CD4-positive, alpha-beta memory T cell (primary cell): ENCODE data around the gene C1orf21. TPM values are rescaled to one million over a fixed set of nuclear protein-coding genes. Genes with fewer than 3 reads are reported as not detected.

Experiments used
- CTCF ChIA-PET: fragments of 350-600 bp; sonication (Branson Sonifier 250); formaldehyde crosslinking; loops from one replicate; lab custom pipeline; 2021; ENCODE audit warnings: inconsistent platforms; ENCODE audit not compliant: partially characterized antibody; lab: Charles Lee
- POLR2A ChIA-PET: fragments of 350-600 bp; sonication (Branson Sonifier 250); formaldehyde crosslinking; loops from one replicate; lab custom pipeline; 2021; ENCODE audit not compliant: partially characterized antibody; lab: Charles Lee
- DNase-seq, 5 donors: peaks; one replicate each; pipeline versions ENCODE4 v3.0.0 to v3.0.0-alpha.2; 2020 to 2022; ENCODE audit warnings: mixed read lengths in 1 of 5
- H3K27ac ChIP-seq: one replicate; pipeline ENCODE4 v1.7.0; 2013; ENCODE audit warnings: low read depth, low read length
- H3K27me3 ChIP-seq: 2 replicates; pipeline ENCODE4 v1.7.0; 2013; ENCODE audit warnings: mild to moderate bottlenecking, low read length, moderate library complexity; ENCODE audit not compliant: insufficient read depth
- H3K36me3 ChIP-seq: 2 replicates; pipeline ENCODE4 v1.7.0; 2013; ENCODE audit warnings: mild to moderate bottlenecking, low read length, moderate library complexity; ENCODE audit not compliant: insufficient read depth
- H3K4me1 ChIP-seq: 2 replicates; pipeline ENCODE4 v1.7.0; 2013; ENCODE audit warnings: mild to moderate bottlenecking, low read length, moderate library complexity; ENCODE audit not compliant: insufficient read depth
- H3K4me3 ChIP-seq, 2 donors: one replicate each; pipeline ENCODE4 v1.7.0; 2013; ENCODE audit warnings: low read length in 2 of 2, mild to moderate bottlenecking in 1 of 2
- H3K9me3 ChIP-seq, 2 donors: one replicate each; pipeline ENCODE4 v1.7.0; 2013; ENCODE audit warnings: low read length in 2 of 2, control low read depth in 1 of 2; ENCODE audit not compliant: control insufficient read depth in 1 of 2
- H3K27ac Mint-ChIP-seq, 7 donors: one replicate each; pipeline ENCODE4 v1.8.0; 2020 to 2021; ENCODE audit warnings: mixed read lengths in 7 of 7, mild to moderate bottlenecking in 6 of 7, inconsistent platforms in 3 of 7, moderate library complexity in 3 of 7
- H3K27me3 Mint-ChIP-seq, 2 donors: one replicate each; pipeline ENCODE4 v1.8.0; 2020 to 2021; ENCODE audit warnings: mixed read lengths in 2 of 2
- H3K36me3 Mint-ChIP-seq, 2 donors: one replicate each; pipeline ENCODE4 v1.8.0; 2020 to 2021; ENCODE audit warnings: mixed read lengths in 2 of 2, inconsistent platforms in 1 of 2, mild to moderate bottlenecking in 1 of 2
- H3K4me1 Mint-ChIP-seq, 4 donors: one replicate each; pipeline ENCODE4 v1.8.0; 2020 to 2021; ENCODE audit warnings: mixed read lengths in 4 of 4, mild to moderate bottlenecking in 1 of 4
- H3K4me3 Mint-ChIP-seq, 8 donors: one replicate each; pipeline ENCODE4 v1.8.0; 2020 to 2021; ENCODE audit warnings: mixed read lengths in 8 of 8, mild to moderate bottlenecking in 7 of 8, moderate library complexity in 6 of 8, inconsistent platforms in 3 of 8
- H3K9me3 Mint-ChIP-seq, 8 donors: one replicate each; pipeline ENCODE4 v1.8.0; 2020 to 2021; ENCODE audit warnings: mixed read lengths in 8 of 8, mild to moderate bottlenecking in 5 of 8, inconsistent platforms in 3 of 8, moderate library complexity in 1 of 8
- intact Hi-C: fragments of 100-400 bp; cut with micrococcal nuclease; formaldehyde crosslinking; loops from one replicate; pipeline ENCODE4 v1.15.1; 2023
- polyA plus RNA-seq, 2 donors: library from polyadenylated mRNA; unstranded; fragments of 300-500 nt; fragmentation: Illumina TruSeq; gene quantifications; one replicate each; pipeline ENCODE4 v1.2.3, GENCODE V29; 2021
- total RNA-seq, 2 experiments: library from RNA; stranded (reverse); gene quantifications; one replicate each; pipeline ENCODE4 v1.2.3, GENCODE V29; 2021

C1orf21 gene
- total and polyA plus RNA-seq, 4 experiments from 2014 or later = 0.20 to 0.80 (median 0.55) TPM

DNA sequence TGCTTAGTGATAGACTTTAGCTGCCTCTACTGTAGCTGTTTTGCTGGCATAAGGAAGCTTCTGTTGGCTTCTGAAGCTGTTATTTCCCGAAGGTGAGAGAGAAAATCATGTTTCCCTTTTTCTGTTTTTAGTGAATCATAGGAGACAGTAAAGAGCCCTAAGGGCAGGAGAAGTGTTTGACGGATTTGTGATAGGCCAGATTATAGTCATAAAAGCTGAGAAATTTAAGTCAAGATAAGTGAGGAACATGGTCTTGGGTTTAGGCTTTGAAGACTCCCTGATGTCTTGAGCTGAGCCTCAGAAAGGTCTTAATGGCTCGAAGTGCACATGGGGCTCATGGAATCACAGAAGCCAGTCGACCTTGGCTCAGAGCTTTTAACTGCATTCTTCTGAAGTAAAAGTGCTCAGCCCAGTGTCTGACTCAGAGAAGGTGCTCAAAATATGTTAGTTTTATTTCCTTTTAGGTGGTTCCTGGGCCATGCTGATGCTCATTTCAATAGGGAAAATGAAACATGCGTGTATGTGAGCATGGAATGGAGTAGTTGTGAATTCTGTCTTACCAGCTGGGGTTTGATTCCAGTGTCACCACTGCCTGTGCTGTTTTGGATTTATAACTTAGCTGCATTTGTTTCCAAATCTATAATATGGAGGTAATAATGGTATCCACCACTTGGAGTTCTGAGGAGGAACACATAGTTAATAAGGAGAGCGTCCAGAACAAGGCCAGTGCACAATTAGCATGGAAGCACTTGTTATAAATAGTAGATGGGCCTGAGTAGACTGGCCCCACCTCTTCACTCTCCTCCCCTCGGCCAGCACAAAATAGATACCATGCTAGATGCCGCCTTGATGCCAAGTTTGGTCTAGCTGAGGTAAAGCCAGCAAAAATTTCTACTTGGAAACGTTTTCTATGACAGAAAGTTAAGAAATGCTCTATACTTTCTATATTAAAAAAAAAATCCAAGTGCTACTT, 99.2 kb downstream of the C1orf21 start:
- H3K27me3 Mint-ChIP-seq = peaks cover 2 to 3% of the 10 kb centered on the region in 2 donors
- no peaks in the 10 kb centered on the region for H3K36me3 Mint-ChIP-seq
- no peak overlapping the region for H3K4me3 Mint-ChIP-seq
- Histone ChIP-seq H3K27ac (no peak overlapping the region), H3K27me3 (no peaks in the 10 kb centered on the region), H3K4me1 (no peaks in the 10 kb centered on the region), H3K4me3 (no peak overlapping the region), H3K9me3 (no peaks in the 10 kb centered on the region), H3K36me3 (no peaks in the 10 kb centered on the region)
- peaks cover 0 to 3% (median 0%) of the 10 kb centered on the region in 4 donors for H3K4me1 Mint-ChIP-seq
- H3K27ac Mint-ChIP-seq = peak overlapping the region in 1 of 7 donors; percentile 38
- ChIA-PET POLR2A (no interaction called here), CTCF (interaction anchor here (0.8 kb wide), 1 partner anchor 9 kb away, joined by 3 read pairs; no protein-coding TSS in a partner anchor)
- intact Hi-C loops = no loop called here
- H3K9me3 Mint-ChIP-seq = peaks cover 0 to 3% (median 0%) of the 10 kb centered on the region in 8 donors
- no peak for DNase-seq

DNA sequence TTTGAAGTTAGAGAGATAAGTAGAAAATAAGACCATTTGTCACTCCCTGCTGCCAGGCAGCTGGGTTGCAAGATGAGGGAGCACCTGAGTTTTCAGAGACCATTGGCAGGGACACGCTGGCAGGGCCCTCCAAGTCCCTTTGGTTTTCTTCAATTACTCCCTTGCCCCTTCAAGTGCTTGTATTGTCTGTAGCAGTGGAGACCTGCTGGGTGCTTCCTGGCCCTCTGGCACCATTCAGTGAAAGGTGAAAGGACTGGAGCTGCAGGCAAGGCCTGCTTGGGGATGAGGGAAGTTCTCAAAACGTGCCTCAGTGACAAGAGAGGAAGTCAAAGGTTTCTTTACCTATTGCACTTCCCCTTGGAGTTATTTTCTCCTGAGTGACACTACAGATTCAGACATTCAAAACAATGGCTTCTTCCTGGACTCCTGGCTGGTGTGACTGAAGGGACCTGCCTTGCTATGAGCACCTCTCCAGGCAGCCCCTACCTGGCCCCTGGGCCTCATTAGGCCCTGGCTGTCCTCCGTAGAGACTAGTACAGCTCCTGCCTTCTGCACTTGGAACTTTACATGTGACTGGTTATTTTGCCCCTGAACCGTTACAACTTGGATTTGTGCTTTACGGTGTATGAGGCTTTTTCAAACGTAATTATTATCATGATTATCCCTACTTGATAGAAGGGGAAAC, 100.1 kb downstream of the C1orf21 start:
- Histone ChIP-seq H3K36me3 (no peaks in the 10 kb centered on the region), H3K27ac (no peak overlapping the region), H3K4me1 (no peaks in the 10 kb centered on the region), H3K9me3 (no peaks in the 10 kb centered on the region), H3K27me3 (no peaks in the 10 kb centered on the region), H3K4me3 (no peak overlapping the region)
- peaks cover 0 to 5% (median 3%) of the 10 kb centered on the region in 4 donors for H3K4me1 Mint-ChIP-seq
- H3K27me3 Mint-ChIP-seq = peaks cover 0 to 3% of the 10 kb centered on the region in 2 donors
- ChIA-PET POLR2A (no interaction called here), CTCF (no interaction called here)
- intact Hi-C loops = no loop called here
- no peaks in the 10 kb centered on the region for H3K9me3 Mint-ChIP-seq
- H3K27ac Mint-ChIP-seq = no peak overlapping the region
- DNase-seq = no peak
- H3K4me3 Mint-ChIP-seq = no peak overlapping the region
- H3K36me3 Mint-ChIP-seq = no peaks in the 10 kb centered on the region

DNA sequence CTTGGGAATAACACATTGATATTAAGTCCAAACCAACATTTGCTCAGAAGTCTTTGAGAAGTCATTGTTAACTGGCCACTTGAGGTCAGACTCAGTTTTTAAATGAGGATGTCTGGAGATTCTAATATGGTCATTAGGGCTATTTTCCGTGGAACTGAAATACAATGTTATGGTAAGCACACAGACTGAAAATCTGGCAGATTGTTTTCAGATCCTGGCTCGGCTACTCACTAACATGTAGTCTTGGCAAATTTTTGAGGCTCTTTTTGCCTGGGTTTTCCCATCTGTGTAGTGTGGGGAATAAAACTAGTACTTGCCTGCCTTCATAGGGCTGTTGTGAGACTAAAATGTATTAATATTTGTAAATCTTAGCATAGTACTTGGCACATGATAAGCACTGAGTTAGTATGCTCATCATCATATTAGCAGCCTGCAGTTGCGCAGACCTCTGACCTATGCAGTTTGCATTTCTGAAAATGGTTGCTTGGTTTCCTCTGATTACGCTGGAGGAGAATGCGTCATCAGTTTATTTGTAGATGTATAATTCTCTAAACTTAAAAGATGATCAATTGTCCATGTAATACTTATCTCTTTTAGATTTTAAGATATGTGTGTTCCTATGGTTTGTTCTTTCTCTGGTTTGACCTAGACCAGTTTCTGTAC, 100.8 kb downstream of the C1orf21 start:
- Mint-ChIP-seq H3K27me3 (peaks cover 0 to 3% of the 10 kb centered on the region in 2 donors), H3K4me3 (no peak overlapping the region), H3K4me1 (peaks cover 6 to 13% (median 9%) of the 10 kb centered on the region in 4 donors), H3K27ac (no peak overlapping the region), H3K9me3 (no peaks in the 10 kb centered on the region), H3K36me3 (no peaks in the 10 kb centered on the region)
- ChIA-PET POLR2A (no interaction called here), CTCF (no interaction called here)
- intact Hi-C loops = no loop called here
- no peak for DNase-seq
- H3K9me3 ChIP-seq = no peaks in the 10 kb centered on the region
- H3K36me3 ChIP-seq = no peaks in the 10 kb centered on the region
- no peaks in the 10 kb centered on the region for H3K27me3 ChIP-seq
- H3K4me1 ChIP-seq = no peaks in the 10 kb centered on the region
- H3K27ac ChIP-seq = no peak overlapping the region
- H3K4me3 ChIP-seq = no peak overlapping the region

DNA sequence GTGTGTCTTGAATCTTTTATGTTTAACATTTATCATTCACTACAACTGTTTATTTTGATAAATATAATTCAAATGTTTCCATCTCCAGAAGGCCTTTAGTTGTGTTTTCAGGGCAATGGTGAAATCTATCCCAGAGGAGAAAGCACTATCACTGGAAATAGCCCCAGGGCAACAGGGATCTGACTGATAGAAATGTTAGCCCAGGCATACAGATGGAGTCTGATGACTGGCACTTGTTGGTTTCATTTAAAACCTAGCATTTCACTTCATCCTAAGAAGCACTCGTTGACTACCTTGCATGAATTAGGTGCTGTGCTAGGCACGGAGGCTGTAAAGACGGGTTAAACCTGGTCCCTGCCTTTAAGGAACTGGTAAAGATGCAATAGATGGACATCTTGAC, 103.1 kb downstream of the C1orf21 start:
- ChIA-PET CTCF (no interaction called here), POLR2A (no interaction called here)
- Histone ChIP-seq H3K4me3 (no peak overlapping the region), H3K27me3 (no peaks in the 10 kb centered on the region), H3K27ac (no peak overlapping the region), H3K9me3 (no peaks in the 10 kb centered on the region), H3K36me3 (no peaks in the 10 kb centered on the region), H3K4me1 (no peaks in the 10 kb centered on the region)
- Mint-ChIP-seq H3K4me3 (no peak overlapping the region), H3K4me1 (peaks cover 7 to 14% (median 9%) of the 10 kb centered on the region in 4 donors), H3K27me3 (peaks cover 0 to 3% of the 10 kb centered on the region in 2 donors), H3K9me3 (no peaks in the 10 kb centered on the region), H3K27ac (no peak overlapping the region), H3K36me3 (no peaks in the 10 kb centered on the region)
- no peak for DNase-seq
- intact Hi-C loops = no loop called here

DNA sequence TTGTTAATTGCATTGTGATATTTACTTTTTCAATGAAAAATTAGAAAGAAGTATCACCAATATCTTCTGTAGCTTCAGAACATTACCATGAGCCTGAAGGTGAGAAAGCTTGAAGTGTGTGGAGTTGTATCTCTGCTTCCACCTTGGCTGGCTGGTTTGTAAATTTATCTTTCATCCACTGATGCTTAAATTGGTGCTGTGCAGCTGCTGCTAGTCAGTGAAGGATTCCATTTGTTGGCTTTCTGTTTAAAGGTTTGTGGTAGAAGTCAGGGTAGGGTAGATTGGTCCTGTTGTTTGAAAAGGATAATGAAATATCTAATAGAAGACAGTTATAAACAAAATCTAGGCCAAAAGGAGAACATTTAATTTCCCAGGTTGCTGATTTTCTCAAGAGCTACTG, 105.7 kb downstream of the C1orf21 start:
- DNase-seq = no peak
- no peaks in the 10 kb centered on the region for H3K9me3 ChIP-seq
- ChIA-PET CTCF (no interaction called here), POLR2A (no interaction called here)
- intact Hi-C loops = no loop called here
- H3K27ac Mint-ChIP-seq = peak overlapping the region in 2 of 7 donors; percentile 45 to 72
- peak overlapping the region in 2 of 8 donors; percentile 63 to 77 for H3K4me3 Mint-ChIP-seq
- H3K4me1 ChIP-seq = no peaks in the 10 kb centered on the region
- no peak overlapping the region for H3K4me3 ChIP-seq
- no peaks in the 10 kb centered on the region for H3K36me3 Mint-ChIP-seq
- H3K27me3 ChIP-seq = no peaks in the 10 kb centered on the region
- peaks cover 7 to 14% (median 9%) of the 10 kb centered on the region in 4 donors for H3K4me1 Mint-ChIP-seq
- H3K27ac ChIP-seq = no peak overlapping the region
- peaks cover 0 to 3% of the 10 kb centered on the region in 2 donors for H3K27me3 Mint-ChIP-seq
- no peaks in the 10 kb centered on the region for H3K36me3 ChIP-seq
- no peaks in the 10 kb centered on the region for H3K9me3 Mint-ChIP-seq

DNA sequence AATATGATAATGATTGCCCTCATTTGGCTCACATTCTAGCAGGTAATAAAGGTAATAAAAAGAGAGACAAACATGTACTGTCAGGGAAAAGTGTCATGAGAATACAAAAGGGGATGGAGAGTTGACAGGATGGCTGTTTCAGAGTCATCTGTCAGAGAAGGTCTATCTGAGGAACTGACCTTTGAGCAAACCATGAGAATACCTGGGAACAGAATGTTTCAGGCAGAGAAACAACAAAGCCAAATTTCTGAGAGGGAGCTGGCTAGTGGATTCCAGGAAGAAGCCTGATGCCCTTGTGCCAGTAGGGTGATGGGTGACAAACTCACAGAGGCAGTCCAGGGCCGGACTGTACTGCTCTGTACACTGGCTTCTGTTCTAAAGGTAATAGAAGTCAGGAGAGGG, 107.2 kb downstream of the C1orf21 start:
- Histone ChIP-seq H3K4me3 (no peak overlapping the region), H3K27me3 (no peaks in the 10 kb centered on the region), H3K9me3 (no peaks in the 10 kb centered on the region), H3K4me1 (no peaks in the 10 kb centered on the region), H3K36me3 (no peaks in the 10 kb centered on the region), H3K27ac (no peak overlapping the region)
- H3K9me3 Mint-ChIP-seq = no peaks in the 10 kb centered on the region
- H3K27ac Mint-ChIP-seq = no peak overlapping the region
- ChIA-PET POLR2A (no interaction called here), CTCF (no interaction called here)
- intact Hi-C loops = no loop called here
- H3K4me3 Mint-ChIP-seq = no peak overlapping the region
- DNase-seq = no peak
- H3K36me3 Mint-ChIP-seq = no peaks in the 10 kb centered on the region
- peaks cover 7 to 14% (median 9%) of the 10 kb centered on the region in 4 donors for H3K4me1 Mint-ChIP-seq
- H3K27me3 Mint-ChIP-seq = peaks cover 0 to 3% of the 10 kb centered on the region in 2 donors

DNA sequence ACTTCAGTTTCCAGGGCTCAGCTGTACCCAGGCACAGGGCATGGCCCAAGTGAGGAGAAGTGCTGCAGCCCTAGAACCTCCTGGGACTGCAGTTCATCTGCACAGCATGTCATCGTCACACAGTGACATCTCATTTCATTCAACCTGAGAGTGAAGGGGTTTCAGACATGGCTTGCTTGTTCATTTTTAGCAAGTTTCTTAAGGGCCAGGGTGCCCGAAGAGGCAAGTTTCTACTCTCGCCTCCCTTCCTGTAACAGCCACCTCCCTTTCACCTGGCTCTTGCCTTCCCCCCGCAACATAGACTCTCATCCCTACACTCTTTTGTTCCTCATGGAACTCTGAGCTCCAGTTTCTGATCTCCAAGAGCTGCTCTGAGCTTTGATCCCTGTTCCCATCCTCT, 108.1 kb downstream of the C1orf21 start:
- no peaks in the 10 kb centered on the region for H3K4me1 ChIP-seq
- DNase-seq = no peak
- ChIA-PET POLR2A (no interaction called here), CTCF (no interaction called here)
- Mint-ChIP-seq H3K9me3 (no peaks in the 10 kb centered on the region), H3K27ac (no peak overlapping the region), H3K27me3 (peaks cover 0 to 3% of the 10 kb centered on the region in 2 donors), H3K4me3 (no peak overlapping the region), H3K4me1 (peaks cover 7 to 14% (median 9%) of the 10 kb centered on the region in 4 donors), H3K36me3 (no peaks in the 10 kb centered on the region)
- H3K9me3 ChIP-seq = no peaks in the 10 kb centered on the region
- H3K4me3 ChIP-seq = no peak overlapping the region
- H3K36me3 ChIP-seq = no peaks in the 10 kb centered on the region
- intact Hi-C loops = no loop called here
- H3K27ac ChIP-seq = no peak overlapping the region
- no peaks in the 10 kb centered on the region for H3K27me3 ChIP-seq
